Nephron (organoid): ENCODE results near the gene NHLH2.

Experiments used
- H3K27ac Mint-ChIP-seq, 3 experiments: 2 replicates each; pipeline ENCODE4 v1.8.0; 2020; ENCODE audit warnings: mixed read lengths in 3 of 3, mild to moderate bottlenecking in 2 of 3, moderate library complexity in 1 of 3
- H3K27me3 Mint-ChIP-seq: 2 replicates; pipeline ENCODE4 v1.8.0; 2021; ENCODE audit warnings: low read depth, mild to moderate bottlenecking, moderate library complexity, mixed read lengths
- H3K36me3 Mint-ChIP-seq: 2 replicates; pipeline ENCODE4 v1.8.0; 2020; ENCODE audit warnings: low read depth, mixed read lengths
- H3K4me1 Mint-ChIP-seq: 2 replicates; pipeline ENCODE4 v1.8.0; 2020; ENCODE audit warnings: mixed read lengths
- H3K4me3 Mint-ChIP-seq, 3 experiments: 2 replicates each; pipeline ENCODE4 v1.8.0; 2020; ENCODE audit warnings: mild to moderate bottlenecking in 3 of 3, mixed read lengths in 3 of 3, moderate library complexity in 2 of 3
- H3K9me3 Mint-ChIP-seq: 2 replicates; pipeline ENCODE4 v1.8.0; 2020; ENCODE audit warnings: mixed read lengths
- TF ChIP-seq, protein P1 (sequence below), 3 experiments: fragments of 200-600 bp; sonication (generic); IDR thresholded peaks; one replicate each; pipeline ENCODE4 v1.5.0; 2021; ENCODE audit warnings: antibody characterized with exemption in 3 of 3; ENCODE audit not compliant: unreplicated experiment in 3 of 3

NHLH2 gene

DNA sequence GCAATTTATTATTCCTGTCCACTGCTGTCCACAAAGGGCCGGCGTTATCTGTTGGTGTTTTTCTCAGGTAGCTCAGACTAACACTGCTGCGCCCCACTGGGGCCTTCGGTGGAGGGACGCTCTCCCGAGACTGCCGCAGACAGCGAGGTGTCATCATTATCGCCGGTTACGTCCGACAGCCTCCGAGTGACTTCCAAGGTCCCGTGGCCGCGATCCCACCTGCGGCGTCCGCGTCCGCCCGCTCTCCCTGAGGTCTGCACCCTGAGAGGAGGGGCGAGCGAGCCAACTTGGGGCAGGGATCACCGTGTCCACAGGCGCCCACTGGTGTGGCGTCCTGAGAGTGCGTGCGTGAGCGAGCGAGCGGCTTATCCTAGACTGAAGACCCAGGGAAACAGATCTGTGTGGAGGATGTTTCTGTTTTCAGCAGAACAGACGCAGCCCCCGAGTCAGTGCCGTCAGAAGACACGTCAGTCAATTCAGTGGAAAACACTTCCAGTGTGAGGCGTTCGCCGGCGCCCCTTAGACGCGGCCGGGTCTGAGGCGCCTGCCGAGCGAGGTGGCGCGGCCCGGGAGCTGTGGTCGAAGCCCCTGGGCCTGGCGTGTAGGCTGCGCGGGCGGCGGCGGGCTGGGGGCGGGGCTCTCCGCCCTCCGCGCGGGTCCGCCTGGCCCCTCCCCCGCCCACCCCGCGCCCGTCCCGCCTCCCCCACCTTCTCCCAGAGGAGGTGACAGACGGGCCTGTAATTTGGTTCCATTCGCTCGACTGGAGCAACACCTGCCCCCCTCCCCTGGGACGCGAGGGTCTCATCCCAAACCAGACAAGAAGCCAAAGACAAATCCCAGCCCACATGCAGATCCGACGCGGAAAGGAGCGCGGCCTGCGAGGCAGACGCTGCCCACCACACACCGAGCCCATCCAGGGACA is 12.6 kb downstream of the NHLH2 start:
- Mint-ChIP-seq H3K9me3 (no peaks in the 10 kb centered on the region), H3K4me1 (peaks cover 4% of the 10 kb centered on the region), H3K27ac (no peak overlapping the region), H3K36me3 (no peaks in the 10 kb centered on the region), H3K27me3 (peaks cover 65% of the 10 kb centered on the region), H3K4me3 (peak overlapping the region; percentile 80 to 86 (median 84))
- TF ChIP-seq, protein P1, sequence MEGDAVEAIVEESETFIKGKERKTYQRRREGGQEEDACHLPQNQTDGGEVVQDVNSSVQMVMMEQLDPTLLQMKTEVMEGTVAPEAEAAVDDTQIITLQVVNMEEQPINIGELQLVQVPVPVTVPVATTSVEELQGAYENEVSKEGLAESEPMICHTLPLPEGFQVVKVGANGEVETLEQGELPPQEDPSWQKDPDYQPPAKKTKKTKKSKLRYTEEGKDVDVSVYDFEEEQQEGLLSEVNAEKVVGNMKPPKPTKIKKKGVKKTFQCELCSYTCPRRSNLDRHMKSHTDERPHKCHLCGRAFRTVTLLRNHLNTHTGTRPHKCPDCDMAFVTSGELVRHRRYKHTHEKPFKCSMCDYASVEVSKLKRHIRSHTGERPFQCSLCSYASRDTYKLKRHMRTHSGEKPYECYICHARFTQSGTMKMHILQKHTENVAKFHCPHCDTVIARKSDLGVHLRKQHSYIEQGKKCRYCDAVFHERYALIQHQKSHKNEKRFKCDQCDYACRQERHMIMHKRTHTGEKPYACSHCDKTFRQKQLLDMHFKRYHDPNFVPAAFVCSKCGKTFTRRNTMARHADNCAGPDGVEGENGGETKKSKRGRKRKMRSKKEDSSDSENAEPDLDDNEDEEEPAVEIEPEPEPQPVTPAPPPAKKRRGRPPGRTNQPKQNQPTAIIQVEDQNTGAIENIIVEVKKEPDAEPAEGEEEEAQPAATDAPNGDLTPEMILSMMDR (IDR thresholded peaks at IDR 0.05; ENCODE audit: unreplicated experiment in 3 of 3): no peak

DNA sequence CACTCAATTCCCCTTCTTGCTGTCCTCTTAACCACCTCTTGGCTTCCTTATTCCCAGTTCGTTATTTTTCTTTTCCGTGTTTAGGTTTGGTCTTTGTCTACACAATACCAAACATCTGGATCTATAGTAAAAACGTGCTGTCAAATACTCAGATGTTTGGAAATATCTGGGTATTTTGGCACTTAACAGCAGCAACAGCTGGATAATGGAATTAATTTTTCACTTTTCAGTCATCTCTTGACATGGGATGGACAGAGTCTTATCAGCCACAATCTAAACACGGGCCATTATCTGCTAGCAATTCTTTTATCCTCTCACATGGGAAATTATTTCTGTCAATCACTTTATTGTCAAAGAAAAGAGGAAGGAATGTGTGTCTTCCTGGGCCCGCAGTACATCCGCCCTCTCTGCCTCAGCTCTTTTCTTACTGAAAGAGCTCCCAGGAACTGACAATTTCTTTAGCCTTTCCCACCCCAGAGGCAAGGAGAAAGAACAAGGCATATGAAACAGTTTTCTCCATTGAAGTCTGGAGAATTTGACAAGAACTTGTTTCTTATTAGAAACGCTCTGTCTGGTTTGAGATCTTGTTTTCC is 13.4 kb downstream of the NHLH2 start:
- peak overlapping the region; percentile 80 to 85 (median 84) for H3K4me3 Mint-ChIP-seq
- H3K36me3 Mint-ChIP-seq: no peaks in the 10 kb centered on the region
- H3K27me3 Mint-ChIP-seq: peaks cover 60% of the 10 kb centered on the region
- peaks cover 4% of the 10 kb centered on the region for H3K4me1 Mint-ChIP-seq
- H3K27ac Mint-ChIP-seq: no peak overlapping the region
- TF ChIP-seq, protein P1 (IDR thresholded peaks at IDR 0.05; ENCODE audit: unreplicated experiment in 3 of 3): no peak
- H3K9me3 Mint-ChIP-seq: no peaks in the 10 kb centered on the region

DNA sequence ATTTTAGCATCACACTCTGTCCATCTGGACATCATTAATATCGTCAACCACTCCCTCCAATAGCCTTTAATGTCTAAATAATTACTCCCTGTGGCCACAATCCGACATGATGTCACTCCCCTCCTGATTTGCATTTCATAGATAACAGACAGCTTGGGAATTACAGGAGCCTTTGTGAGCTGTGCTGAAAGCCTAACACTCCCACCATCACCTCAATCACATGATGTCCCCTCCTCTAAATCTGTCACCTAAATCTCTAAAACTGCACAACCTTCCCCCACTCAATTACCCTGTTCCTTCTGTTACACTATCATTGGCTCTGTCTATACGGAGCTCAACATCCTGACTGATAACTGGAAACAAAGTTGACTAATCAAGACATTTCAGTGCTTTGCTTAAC is 14.3 kb downstream of the NHLH2 start:
- H3K36me3 Mint-ChIP-seq: no peaks in the 10 kb centered on the region
- H3K4me1 Mint-ChIP-seq: peaks cover 4% of the 10 kb centered on the region
- peaks cover 58% of the 10 kb centered on the region for H3K27me3 Mint-ChIP-seq
- no peak overlapping the region for H3K4me3 Mint-ChIP-seq
- TF ChIP-seq, protein P1 (IDR thresholded peaks at IDR 0.05; ENCODE audit: unreplicated experiment in 3 of 3): no peak
- no peak overlapping the region for H3K27ac Mint-ChIP-seq
- H3K9me3 Mint-ChIP-seq: no peaks in the 10 kb centered on the region

DNA sequence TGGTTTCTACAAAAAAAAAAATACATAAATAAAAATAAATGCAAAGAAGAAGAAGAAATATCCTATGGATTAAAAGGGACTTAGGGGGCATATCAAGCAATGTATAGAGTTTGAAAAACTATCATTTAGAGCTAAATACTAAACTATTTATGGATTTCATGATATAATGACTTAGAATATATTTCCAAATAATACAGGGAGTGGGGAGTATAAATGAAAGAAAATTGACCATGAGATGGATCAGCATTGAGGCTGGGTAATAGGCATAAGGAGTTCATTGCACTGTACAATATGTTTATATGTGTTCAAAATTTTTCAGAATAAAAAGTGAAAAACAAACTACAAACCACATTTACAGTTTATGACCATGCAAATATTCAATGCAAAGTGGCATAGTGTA is 18.8 kb downstream of the NHLH2 start:
- no peaks in the 10 kb centered on the region for H3K4me1 Mint-ChIP-seq
- no peaks in the 10 kb centered on the region for H3K36me3 Mint-ChIP-seq
- H3K27ac Mint-ChIP-seq: no peak overlapping the region
- peaks cover 20% of the 10 kb centered on the region for H3K27me3 Mint-ChIP-seq
- TF ChIP-seq, protein P1 (IDR thresholded peaks at IDR 0.05; ENCODE audit: unreplicated experiment in 3 of 3): no peak
- no peaks in the 10 kb centered on the region for H3K9me3 Mint-ChIP-seq
- no peak overlapping the region for H3K4me3 Mint-ChIP-seq

DNA sequence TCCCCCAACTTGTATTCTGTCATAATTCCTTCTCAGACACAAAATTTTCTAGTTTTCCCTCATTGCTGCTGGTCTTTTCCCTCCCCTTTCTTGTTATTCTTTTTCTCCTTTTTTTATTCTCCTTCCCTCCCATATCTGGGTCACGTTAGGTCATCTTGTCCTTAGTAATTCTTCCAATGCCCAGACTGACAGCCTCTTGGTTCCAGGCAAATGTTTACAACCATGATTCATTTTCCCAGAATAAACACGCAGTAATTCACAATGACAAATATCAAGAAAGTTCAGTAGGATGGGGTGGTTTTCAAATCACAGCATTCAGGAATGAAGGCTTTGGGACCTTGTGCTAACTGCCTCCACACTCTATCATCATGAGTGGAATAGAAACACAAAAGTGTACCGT is 25.2 kb downstream of the NHLH2 start:
- Mint-ChIP-seq H3K4me3 (no peak overlapping the region), H3K9me3 (no peaks in the 10 kb centered on the region), H3K27ac (no peak overlapping the region), H3K36me3 (no peaks in the 10 kb centered on the region), H3K27me3 (no peaks in the 10 kb centered on the region), H3K4me1 (no peaks in the 10 kb centered on the region)
- TF ChIP-seq, protein P1 (IDR thresholded peaks at IDR 0.05; ENCODE audit: unreplicated experiment in 3 of 3): no peak
